Immature natural killer cell (primary cell): ENCODE data around the gene ITGA3. TPM values are rescaled to one million over a fixed set of nuclear protein-coding genes. Genes with fewer than 3 reads are reported as not detected.
"Not testable (repeated sequence)": the region's sequence is repeated elsewhere in the genome, so short reads cannot be mapped to it uniquely, and the experiment has no call there.

Experiments
- DNase-seq, 3 donors: peaks; one replicate each; pipeline ENCODE4 v3.0.0; 2022; ENCODE audit warnings: mixed read lengths in 1 of 3
- H3K27ac Mint-ChIP-seq, 6 donors: one replicate each; pipeline ENCODE4 v1.8.0; 2020; ENCODE audit warnings: mixed read lengths in 6 of 6, mild to moderate bottlenecking in 5 of 6, inconsistent platforms in 4 of 6, moderate library complexity in 3 of 6
- H3K27me3 Mint-ChIP-seq, 3 donors: one replicate each; pipeline ENCODE4 v1.8.0; 2020 to 2021; ENCODE audit warnings: low read depth in 3 of 3, mild to moderate bottlenecking in 3 of 3, mixed read lengths in 3 of 3, moderate library complexity in 3 of 3, inconsistent platforms in 1 of 3
- H3K36me3 Mint-ChIP-seq, 3 donors: one replicate each; pipeline ENCODE4 v1.8.0; 2020; ENCODE audit warnings: mixed read lengths in 3 of 3, inconsistent platforms in 2 of 3, mild to moderate bottlenecking in 2 of 3
- H3K4me1 Mint-ChIP-seq, 2 donors: one replicate each; pipeline ENCODE4 v1.8.0; 2020; ENCODE audit warnings: inconsistent platforms in 2 of 2, mild to moderate bottlenecking in 2 of 2, mixed read lengths in 2 of 2, moderate library complexity in 1 of 2
- H3K4me3 Mint-ChIP-seq, 5 donors: one replicate each; pipeline ENCODE4 v1.8.0; 2020; ENCODE audit warnings: mild to moderate bottlenecking in 5 of 5, mixed read lengths in 5 of 5, inconsistent platforms in 3 of 5, moderate library complexity in 3 of 5
- H3K9me3 Mint-ChIP-seq, 6 donors: one replicate each; pipeline ENCODE4 v1.8.0; 2020; ENCODE audit warnings: mild to moderate bottlenecking in 6 of 6, mixed read lengths in 6 of 6, inconsistent platforms in 4 of 6, moderate library complexity in 3 of 6
- polyA plus RNA-seq, 3 donors: library from polyadenylated mRNA; unstranded; fragments of 300-500 nt; fragmentation: Illumina TruSeq; gene quantifications; one replicate each; pipeline ENCODE4 v1.2.3, GENCODE V29; 2021

ITGA3 gene
- polyA plus RNA-seq, 3 donors from 2014 or later = 0.54 to 1.1 TPM; not detected in 1

GRCh38 chr17:50061713-50062045 lies 5.8 kb downstream of the ITGA3 start:
- H3K4me3 Mint-ChIP-seq, H3K27ac Mint-ChIP-seq, H3K36me3 Mint-ChIP-seq, DNase-seq, H3K9me3 Mint-ChIP-seq: not testable (repeated sequence)
- Mint-ChIP-seq H3K27me3 (peaks cover 2 to 13% (median 8%) of the 10 kb centered on the region in 3 donors), H3K4me1 (peaks cover 6 to 12% of the 10 kb centered on the region in 2 donors)

GRCh38 chr17:50062293-50063243 lies 6.7 kb downstream of the ITGA3 start:
- DNase-seq = no peak
- H3K4me1 Mint-ChIP-seq = peaks cover 3 to 6% of the 10 kb centered on the region in 2 donors
- H3K4me3 Mint-ChIP-seq = no peak overlapping the region
- H3K27me3 Mint-ChIP-seq = peaks cover 2 to 13% (median 7%) of the 10 kb centered on the region in 3 donors
- no peaks in the 10 kb centered on the region for H3K36me3 Mint-ChIP-seq
- H3K9me3 Mint-ChIP-seq = no peaks in the 10 kb centered on the region
- no peak overlapping the region for H3K27ac Mint-ChIP-seq

DNA sequence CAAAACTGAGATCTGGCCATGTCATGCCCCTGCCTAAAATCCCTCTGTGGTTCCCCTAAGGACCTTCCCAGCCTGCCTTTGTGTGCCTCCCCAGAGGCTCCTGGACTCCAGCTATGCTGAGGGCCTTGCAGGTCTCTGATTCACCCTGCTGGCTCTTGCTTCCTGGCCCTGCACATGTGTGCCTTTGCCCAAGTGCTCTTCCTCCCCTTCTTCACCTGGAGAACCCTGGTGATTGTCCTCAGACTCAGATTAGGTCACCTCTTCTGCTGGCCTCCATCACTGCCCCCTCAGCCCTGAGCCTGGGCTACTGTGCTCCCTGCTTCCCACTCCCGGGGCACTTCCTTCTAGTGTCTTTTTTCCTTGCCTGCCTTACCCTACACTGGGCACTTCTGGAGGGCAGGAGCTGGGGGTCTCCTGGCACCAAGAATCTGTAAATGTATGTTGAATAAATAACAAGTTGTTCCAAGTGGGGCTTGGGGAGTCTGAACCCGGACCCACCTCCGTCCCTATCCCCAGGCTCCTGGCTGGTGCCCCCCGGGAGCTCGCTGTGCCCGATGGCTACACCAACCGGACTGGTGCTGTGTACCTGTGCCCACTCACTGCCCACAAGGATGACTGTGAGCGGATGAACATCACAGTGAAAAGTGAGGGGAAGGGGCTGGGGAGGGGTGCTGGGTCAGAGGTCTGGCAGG lies 7.8 kb downstream of the ITGA3 start:
- peaks cover 2 to 10% (median 3%) of the 10 kb centered on the region in 3 donors for H3K27me3 Mint-ChIP-seq
- H3K4me3 Mint-ChIP-seq = no peak overlapping the region
- H3K27ac Mint-ChIP-seq = no peak overlapping the region
- no peaks in the 10 kb centered on the region for H3K9me3 Mint-ChIP-seq
- DNase-seq = no peak
- H3K4me1 Mint-ChIP-seq = no peaks in the 10 kb centered on the region
- no peaks in the 10 kb centered on the region for H3K36me3 Mint-ChIP-seq

DNA sequence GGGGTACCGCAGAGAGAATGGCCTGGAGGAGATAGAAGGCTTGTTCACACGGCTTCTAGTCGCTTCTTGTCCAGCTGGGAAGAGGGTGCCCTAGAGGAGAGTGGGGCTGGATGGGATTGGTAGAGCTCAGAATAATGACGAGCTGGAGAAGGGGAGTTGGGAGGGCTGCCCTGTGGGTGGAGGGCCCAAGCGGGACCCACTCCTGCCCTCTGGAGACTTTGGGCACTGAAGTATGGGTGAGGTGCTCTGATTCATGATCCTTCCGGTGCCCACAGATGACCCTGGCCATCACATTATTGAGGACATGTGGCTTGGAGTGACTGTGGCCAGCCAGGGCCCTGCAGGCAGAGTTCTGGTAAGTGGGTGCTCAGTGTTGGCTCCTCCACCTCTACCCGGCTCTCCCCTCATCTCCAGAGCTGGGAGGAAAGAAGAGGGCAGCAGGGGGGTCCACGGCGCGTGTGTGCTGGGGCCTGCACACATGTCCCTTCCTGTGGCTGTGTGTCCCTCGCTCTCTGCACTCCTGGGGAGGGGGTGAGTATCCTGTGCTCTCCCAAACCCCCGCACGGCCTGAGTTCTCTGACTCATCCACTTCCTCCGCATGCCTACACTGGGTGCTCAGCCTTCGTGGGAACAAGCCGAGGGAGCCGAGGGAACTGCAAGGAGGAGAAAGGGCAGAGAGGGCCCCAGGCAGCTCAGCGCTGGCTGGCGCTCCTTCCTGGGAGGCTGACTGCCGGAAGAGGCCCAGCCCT lies 8.5 kb downstream of the ITGA3 start:
- peaks cover 2 to 10% (median 3%) of the 10 kb centered on the region in 3 donors for H3K27me3 Mint-ChIP-seq
- DNase-seq = no peak
- no peaks in the 10 kb centered on the region for H3K9me3 Mint-ChIP-seq
- H3K4me1 Mint-ChIP-seq = no peaks in the 10 kb centered on the region
- H3K36me3 Mint-ChIP-seq = no peaks in the 10 kb centered on the region
- H3K4me3 Mint-ChIP-seq = no peak overlapping the region
- no peak overlapping the region for H3K27ac Mint-ChIP-seq

- H3K4me3 Mint-ChIP-seq = no peak overlapping the region
- H3K27me3 Mint-ChIP-seq = peaks cover 2 to 10% (median 6%) of the 10 kb centered on the region in 3 donors
- no peaks in the 10 kb centered on the region for H3K4me1 Mint-ChIP-seq
- no peak for DNase-seq
- H3K27ac Mint-ChIP-seq = no peak overlapping the region
- no peaks in the 10 kb centered on the region for H3K9me3 Mint-ChIP-seq
- H3K36me3 Mint-ChIP-seq = no peaks in the 10 kb centered on the region
Observed at GRCh38 chr17:50065056-50065455, 9.1 kb downstream of the ITGA3 start.

GRCh38 chr17:50066995-50067394 lies 11.1 kb downstream of the ITGA3 start:
- Mint-ChIP-seq H3K4me3 (no peak overlapping the region), H3K9me3 (no peaks in the 10 kb centered on the region), H3K36me3 (no peaks in the 10 kb centered on the region), H3K4me1 (no peaks in the 10 kb centered on the region), H3K27ac (no peak overlapping the region), H3K27me3 (peaks cover 2 to 8% (median 6%) of the 10 kb centered on the region in 3 donors)
- no peak for DNase-seq

- no peak for DNase-seq
- Mint-ChIP-seq H3K27ac (no peak overlapping the region), H3K27me3 (peaks cover 2 to 9% (median 8%) of the 10 kb centered on the region in 3 donors), H3K9me3 (no peaks in the 10 kb centered on the region), H3K36me3 (no peaks in the 10 kb centered on the region), H3K4me3 (no peak overlapping the region), H3K4me1 (no peaks in the 10 kb centered on the region)
Observed at GRCh38 chr17:50067996-50068395, 12.1 kb downstream of the ITGA3 start.

- no peak for DNase-seq
- H3K4me1 Mint-ChIP-seq = no peaks in the 10 kb centered on the region
- no peak overlapping the region for H3K27ac Mint-ChIP-seq
- H3K27me3 Mint-ChIP-seq = peaks cover 0 to 8% (median 0%) of the 10 kb centered on the region in 3 donors
- H3K4me3 Mint-ChIP-seq = no peak overlapping the region
- no peaks in the 10 kb centered on the region for H3K36me3 Mint-ChIP-seq
- H3K9me3 Mint-ChIP-seq = no peaks in the 10 kb centered on the region
Observed at GRCh38 chr17:50070908-50071680, 15.2 kb downstream of the ITGA3 start.

GRCh38 chr17:50071692-50072091 lies 15.8 kb downstream of the ITGA3 start:
- no peaks in the 10 kb centered on the region for H3K4me1 Mint-ChIP-seq
- H3K27ac Mint-ChIP-seq = no peak overlapping the region
- peaks cover 0 to 8% (median 0%) of the 10 kb centered on the region in 3 donors for H3K27me3 Mint-ChIP-seq
- H3K36me3 Mint-ChIP-seq = no peaks in the 10 kb centered on the region
- DNase-seq = no peak
- no peak overlapping the region for H3K4me3 Mint-ChIP-seq
- no peaks in the 10 kb centered on the region for H3K9me3 Mint-ChIP-seq

- H3K27me3 Mint-ChIP-seq = peaks cover 0 to 8% (median 0%) of the 10 kb centered on the region in 3 donors
- no peaks in the 10 kb centered on the region for H3K36me3 Mint-ChIP-seq
- H3K27ac Mint-ChIP-seq = peak overlapping the region in 1 of 6 donors; percentile 32
- no peaks in the 10 kb centered on the region for H3K9me3 Mint-ChIP-seq
- DNase-seq = no peak
- no peaks in the 10 kb centered on the region for H3K4me1 Mint-ChIP-seq
- no peak overlapping the region for H3K4me3 Mint-ChIP-seq
Observed at GRCh38 chr17:50072130-50072529, 16.2 kb downstream of the ITGA3 start.

DNA sequence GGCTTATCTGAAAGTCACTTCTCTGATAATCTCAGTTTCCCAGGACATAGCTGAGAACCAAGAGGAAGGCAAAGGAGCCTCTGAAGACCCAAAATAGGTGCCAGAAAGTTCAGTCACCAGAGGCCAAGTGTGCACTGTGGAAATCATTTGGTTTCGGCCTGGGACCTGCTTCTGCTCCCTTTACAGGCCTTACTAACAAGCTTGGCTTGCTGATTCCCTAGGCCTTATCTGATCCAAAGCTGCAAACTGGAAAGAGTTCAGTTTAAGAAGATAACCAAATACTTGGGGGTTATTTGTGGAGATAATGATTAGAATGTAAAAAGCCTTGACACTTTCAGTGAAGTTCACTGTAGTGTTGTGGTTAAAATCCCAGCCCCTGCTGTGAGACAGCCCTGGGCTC lies 17.0 kb downstream of the ITGA3 start:
- H3K27me3 Mint-ChIP-seq = peaks cover 0 to 8% (median 4%) of the 10 kb centered on the region in 3 donors
- no peak for DNase-seq
- no peaks in the 10 kb centered on the region for H3K36me3 Mint-ChIP-seq
- no peak overlapping the region for H3K4me3 Mint-ChIP-seq
- H3K27ac Mint-ChIP-seq = no peak overlapping the region
- no peaks in the 10 kb centered on the region for H3K4me1 Mint-ChIP-seq
- no peaks in the 10 kb centered on the region for H3K9me3 Mint-ChIP-seq

DNA sequence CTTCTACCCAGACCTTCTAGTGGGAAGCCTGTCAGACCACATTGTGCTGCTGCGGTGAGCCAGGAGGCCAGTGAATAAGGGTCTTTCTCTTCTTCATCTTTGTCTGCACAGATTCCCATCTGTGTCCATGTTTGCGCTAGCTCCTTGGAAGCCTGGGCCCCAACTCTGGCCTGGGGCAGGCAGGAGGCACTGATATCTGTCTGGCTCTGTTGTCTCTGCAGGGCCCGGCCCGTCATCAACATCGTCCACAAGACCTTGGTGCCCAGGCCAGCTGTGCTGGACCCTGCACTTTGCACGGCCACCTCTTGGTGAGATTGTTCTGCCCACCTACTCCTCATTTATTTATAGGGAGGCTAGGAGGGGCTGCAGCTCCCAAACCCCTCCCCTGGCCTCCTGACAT lies 18.3 kb downstream of the ITGA3 start:
- no peaks in the 10 kb centered on the region for H3K4me1 Mint-ChIP-seq
- no peaks in the 10 kb centered on the region for H3K9me3 Mint-ChIP-seq
- no peaks in the 10 kb centered on the region for H3K36me3 Mint-ChIP-seq
- H3K27ac Mint-ChIP-seq = no peak overlapping the region
- peaks cover 0 to 10% (median 4%) of the 10 kb centered on the region in 3 donors for H3K27me3 Mint-ChIP-seq
- DNase-seq = no peak
- H3K4me3 Mint-ChIP-seq = no peak overlapping the region

- Mint-ChIP-seq H3K36me3 (no peaks in the 10 kb centered on the region), H3K27me3 (peaks cover 2 to 7% (median 4%) of the 10 kb centered on the region in 3 donors), H3K4me1 (no peaks in the 10 kb centered on the region), H3K9me3 (no peaks in the 10 kb centered on the region), H3K27ac (no peak overlapping the region), H3K4me3 (no peak overlapping the region)
- DNase-seq = no peak
Observed at GRCh38 chr17:50075446-50076032, 19.6 kb downstream of the ITGA3 start.
